RWPE1 (cell line): ENCODE results near the gene TTC28.
"Not testable (repeated sequence)": the region's sequence is repeated elsewhere in the genome, so short reads cannot be mapped to it uniquely, and the experiment has no call there.

Experiments used
- CTCF ChIA-PET: fragments of 350-600 bp; sonication (Branson Sonifier 250); formaldehyde crosslinking; extraction: SDS; loops from one replicate; lab custom pipeline; 2021; lab: Yijun Ruan, JAX
- POLR2A ChIA-PET: fragments of 400-600 bp; formaldehyde crosslinking; extraction: SDS; loops from one replicate; lab custom pipeline; 2020; ENCODE audit warnings: antibody characterized with exemption; ENCODE audit not compliant: low non-redundant PET; lab: Yijun Ruan, JAX
- DNase-seq: peaks from one replicate; pipeline ENCODE4 v3.0.0; 2012; ENCODE audit warnings: low spot score
- H3K27ac ChIP-seq: fragments of 450-650 bp; 2 replicates; pipeline ENCODE4 v1.5.1; 2017
- TF ChIP-seq, protein P1 (sequence below): fragments of 450-650 bp; conservative IDR thresholded peaks from 2 replicates; pipeline ENCODE4 v1.5.1; 2017; ENCODE audit warnings: low read depth, mild to moderate bottlenecking

TTC28 gene

DNA sequence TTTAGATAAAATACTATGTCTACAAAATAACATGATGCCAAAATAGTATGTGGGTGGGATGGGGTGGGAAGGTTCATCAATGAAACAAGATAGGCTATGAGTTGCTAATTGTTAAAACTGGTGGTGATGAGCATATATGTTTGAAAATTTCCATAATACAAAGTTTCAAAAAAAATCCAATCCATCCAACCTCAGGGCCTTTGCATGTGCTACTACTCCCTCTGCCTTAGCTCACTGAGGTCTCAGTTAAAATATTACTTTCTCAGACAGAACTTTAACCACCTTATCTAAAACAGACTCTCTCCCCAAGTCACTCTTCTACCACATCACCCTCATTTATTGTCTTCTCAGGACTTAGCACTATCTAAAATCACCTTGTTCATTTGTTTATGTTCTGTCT, 201.1 kb downstream of the TTC28 start:
- POLR2A ChIA-PET, result no interaction called here
- TF ChIP-seq, protein P1, sequence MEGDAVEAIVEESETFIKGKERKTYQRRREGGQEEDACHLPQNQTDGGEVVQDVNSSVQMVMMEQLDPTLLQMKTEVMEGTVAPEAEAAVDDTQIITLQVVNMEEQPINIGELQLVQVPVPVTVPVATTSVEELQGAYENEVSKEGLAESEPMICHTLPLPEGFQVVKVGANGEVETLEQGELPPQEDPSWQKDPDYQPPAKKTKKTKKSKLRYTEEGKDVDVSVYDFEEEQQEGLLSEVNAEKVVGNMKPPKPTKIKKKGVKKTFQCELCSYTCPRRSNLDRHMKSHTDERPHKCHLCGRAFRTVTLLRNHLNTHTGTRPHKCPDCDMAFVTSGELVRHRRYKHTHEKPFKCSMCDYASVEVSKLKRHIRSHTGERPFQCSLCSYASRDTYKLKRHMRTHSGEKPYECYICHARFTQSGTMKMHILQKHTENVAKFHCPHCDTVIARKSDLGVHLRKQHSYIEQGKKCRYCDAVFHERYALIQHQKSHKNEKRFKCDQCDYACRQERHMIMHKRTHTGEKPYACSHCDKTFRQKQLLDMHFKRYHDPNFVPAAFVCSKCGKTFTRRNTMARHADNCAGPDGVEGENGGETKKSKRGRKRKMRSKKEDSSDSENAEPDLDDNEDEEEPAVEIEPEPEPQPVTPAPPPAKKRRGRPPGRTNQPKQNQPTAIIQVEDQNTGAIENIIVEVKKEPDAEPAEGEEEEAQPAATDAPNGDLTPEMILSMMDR, result no peak
- H3K27ac ChIP-seq, result no peak overlapping the region
- CTCF ChIA-PET, result no interaction called here
- DNase-seq, result no peak

GRCh38 chr22:28477556-28477955, 202.1 kb downstream of the TTC28 start:
- TF ChIP-seq, protein P1, result no peak
- CTCF ChIA-PET, result no interaction called here
- POLR2A ChIA-PET, result no interaction called here
- H3K27ac ChIP-seq, result no peak overlapping the region
- peak; percentile 4 for DNase-seq

DNA sequence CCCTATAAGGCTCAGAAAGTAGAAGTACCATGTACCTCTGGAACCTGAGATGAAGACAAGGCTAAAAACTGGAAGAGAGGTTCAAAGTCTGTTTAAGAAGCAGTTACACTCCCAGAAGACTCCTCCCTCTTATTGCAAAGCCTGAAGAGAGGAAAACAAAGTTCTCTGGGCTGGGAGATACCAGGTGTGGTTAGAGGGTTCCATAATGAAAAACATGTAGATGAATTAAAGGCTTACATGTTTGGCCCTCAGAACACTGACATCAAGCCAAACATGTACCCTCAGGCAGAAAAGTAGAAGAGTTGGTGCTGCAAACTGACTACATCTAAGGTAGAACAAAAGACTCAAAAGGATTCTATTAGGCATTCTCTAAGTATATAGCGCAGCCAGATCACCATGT, 205.3 kb downstream of the TTC28 start:
- DNase-seq, result no peak
- TF ChIP-seq, protein P1, result no peak
- no peak overlapping the region for H3K27ac ChIP-seq
- ChIA-PET POLR2A (no interaction called here), CTCF (interaction anchor here (0.6 kb wide), 1 partner anchor 452 kb away, joined by 3 read pairs; no protein-coding TSS in a partner anchor)

- ChIA-PET POLR2A (no interaction called here), CTCF (interaction anchor here (0.6 kb wide), 1 partner anchor 24 kb away, joined by 4 read pairs; no protein-coding TSS in a partner anchor)
These were observed 206.4 kb downstream of the TTC28 start for GRCh38 chr22:28473258-28473657.

GRCh38 chr22:28467055-28467454, 212.6 kb downstream of the TTC28 start:
- DNase-seq, H3K27ac ChIP-seq, CTCF ChIA-PET, POLR2A ChIA-PET: not testable (repeated sequence)

More at GRCh38 chr22:28473258-28473657, 206.4 kb downstream of the TTC28 start:
- TF ChIP-seq, protein P1, result no peak
- H3K27ac ChIP-seq, result no peak overlapping the region
- no peak for DNase-seq

- ChIA-PET CTCF (no interaction called here), POLR2A (no interaction called here)
- no peak for DNase-seq
- H3K27ac ChIP-seq, result no peak overlapping the region
- TF ChIP-seq, protein P1, result no peak
These were observed 213.2 kb downstream of the TTC28 start for GRCh38 chr22:28466399-28466798.

GRCh38 chr22:28465841-28466240, 213.8 kb downstream of the TTC28 start:
- TF ChIP-seq, protein P1, result no peak
- H3K27ac ChIP-seq, result no peak overlapping the region
- CTCF ChIA-PET, result no interaction called here
- POLR2A ChIA-PET, result no interaction called here
- DNase-seq, result no peak
